H1 (cell line): ENCODE results near the gene PAK6. TPM values are rescaled to one million over a fixed set of nuclear protein-coding genes. Genes with fewer than 3 reads are reported as not detected.

Experiments used
- ATF2 ChIP-seq: IDR thresholded peaks from 2 replicates; pipeline ENCODE4 v1.6.1; 2012; ENCODE audit warnings: low read length, inconsistent platforms
- BRCA1 ChIP-seq: IDR thresholded peaks from 2 replicates; pipeline ENCODE4 v1.6.1; 2012; ENCODE audit warnings: low read depth, low read length, improper control_type of control experiment
- EGR1 ChIP-seq: IDR thresholded peaks from 2 replicates; pipeline ENCODE4 v1.6.1; 2011; ENCODE audit warnings: low read depth, low read length, borderline replicate concordance
- GTF2F1 ChIP-seq: IDR thresholded peaks from 2 replicates; pipeline ENCODE4 v1.6.1; 2012; ENCODE audit warnings: low read depth, low read length, improper control_type of control experiment, borderline replicate concordance
- NRF1 ChIP-seq: IDR thresholded peaks from 2 replicates; pipeline ENCODE4 v1.6.1; 2011; ENCODE audit warnings: mild to moderate bottlenecking, low read depth, low read length, improper control_type of control experiment
- RXRA ChIP-seq: IDR thresholded peaks from 2 replicates; pipeline ENCODE4 v1.6.1; 2011; ENCODE audit warnings: low read depth, mild to moderate bottlenecking, low read length, moderate library complexity; ENCODE audit not compliant: insufficient read depth
- SAP30 ChIP-seq: fragments of 300-600 bp; sonication (generic); IDR thresholded peaks from 2 replicates; pipeline ENCODE4 v1.7.1; 2012; ENCODE audit warnings: low read length, moderate library complexity, mild to moderate bottlenecking, inconsistent platforms; ENCODE audit not compliant: insufficient read depth, insufficient replicate concordance
- SRF ChIP-seq: IDR thresholded peaks from 2 replicates; pipeline ENCODE4 v1.6.1; 2011; ENCODE audit warnings: mild to moderate bottlenecking, low read depth, low read length, moderate library complexity
- polyA plus RNA-seq, 7 experiments: library from polyadenylated mRNA; depleted of rRNA in 3 of 7; stranded (reverse) in 5 of 7; unstranded in 2 of 7; fragments of >200 nt in 5 of 7; fragments of 200-250 nt in 2 of 7; gene quantifications; 1 replicate in 5 of 7; 2 replicates in 1 of 7; 4 replicates in 1 of 7; pipeline versions ENCODE4 v1.2.1 to v1.2.3, GENCODE V29; 2011 to 2013; ENCODE audit warnings: missing spikeins in 2 of 7, mixed read lengths in 2 of 7
- total RNA-seq: library from RNA; stranded (reverse); fragmentation: NEBNext Ultra II Directional; extraction: Animal tissue kit (Norgen Biotek cat#: 25700); gene quantifications from 2 replicates; pipeline ENCODE4 v1.2.1, GENCODE V29; 2021

Gene PAK6
- total and polyA plus RNA-seq, 2 of the 8 experiments (the other 6 are each of a cell fraction or from before 2014, with no cell fraction given) = 6.9 to 9.4 TPM

GRCh38 chr15:40282147-40282868 lies 43.4 kb downstream of the PAK6 start (continued):
- TF ChIP-seq SAP30 (no peak), GTF2F1 (no peak), BRCA1 (no peak), EGR1 (peak; percentile 24; the same call in 1 of the 2 replicates), NRF1 (no peak), RXRA (no peak), SRF (no peak), ATF2 (no peak)
